Colonic mucosa (tissue), 4 donors: ENCODE measurements around the gene MDH2. TPM values are rescaled to one million over a fixed set of nuclear protein-coding genes. Genes with fewer than 3 reads are reported as not detected.
"Not testable (repeated sequence)": the region's sequence is repeated elsewhere in the genome, so short reads cannot be mapped to it uniquely, and the experiment has no call there.

ENCODE experiments used
- DNase-seq: peaks from one replicate; pipeline ENCODE4 v3.0.0-alpha.2; 2020
- H3K27ac ChIP-seq: fragments of 200-600 bp; one replicate; pipeline ENCODE4 v1.8.0; 2021
- H3K27me3 ChIP-seq: fragments of 200-600 bp; one replicate; pipeline ENCODE4 v1.8.0; 2021
- H3K36me3 ChIP-seq: fragments of 200-600 bp; one replicate; pipeline ENCODE4 v1.8.0; 2021
- H3K4me1 ChIP-seq: fragments of 200-600 bp; one replicate; pipeline ENCODE4 v1.8.0; 2021; ENCODE audit warnings: mild to moderate bottlenecking
- H3K4me3 ChIP-seq: fragments of 200-600 bp; one replicate; pipeline ENCODE4 v1.8.0; 2021
- H3K9ac ChIP-seq, 2 donors: one replicate each; pipeline ENCODE4 v1.7.0; 2013; ENCODE audit warnings: control low read depth in 2 of 2, low read depth in 2 of 2, low read length in 2 of 2
- H3K9me3 ChIP-seq: fragments of 200-600 bp; one replicate; pipeline ENCODE4 v1.8.0; 2021
- CTCF ChIP-seq: fragments of 200-600 bp; IDR thresholded peaks from one replicate; pipeline ENCODE4 v1.8.0; 2022; ENCODE audit warnings: antibody characterized with exemption, mild to moderate bottlenecking
- intact Hi-C: fragments of 100-400 bp; cut with DNase I; formaldehyde crosslinking; loops from one replicate; pipeline ENCODE4 v1.14.1; 2022
- total RNA-seq, 2 donors: library from RNA; stranded (reverse); fragmentation: NEBNext Ultra II Directional in 1 of 2; extraction: Animal tissue kit (Norgen Biotek cat#: 25700) in 1 of 2; gene quantifications; one replicate each; pipeline ENCODE4 v1.2.1, GENCODE V29; 2021
- donor health status: healthy.
- donor health status: DM: no; HTN: no; CAD: no.
- donor health status: DM: no; HTN: no; CAD: no.

MDH2 gene
- total RNA-seq, 2 donors from 2014 or later = 306 to 337 TPM

DNA sequence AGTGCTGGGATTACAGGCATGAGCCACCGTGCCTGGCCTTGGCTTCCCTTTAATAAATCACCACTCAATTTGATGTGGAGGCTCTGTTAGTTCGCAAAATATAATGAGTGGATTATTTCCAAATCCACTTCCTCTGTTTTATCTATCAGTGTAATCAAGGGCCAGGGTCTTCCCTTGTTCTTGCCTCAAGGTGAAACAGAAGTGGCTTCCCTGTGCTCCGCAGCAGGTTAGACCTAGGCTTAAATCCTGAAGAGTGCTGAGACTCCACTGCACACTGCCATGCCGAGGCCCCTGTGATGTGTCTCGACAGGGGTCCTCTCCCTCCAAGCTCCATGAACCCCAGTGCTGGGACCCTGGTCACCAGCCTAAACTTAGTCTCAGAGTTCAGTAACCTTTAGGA is 59.0 kb downstream of the MDH2 start:
- no peak for DNase-seq
- Histone ChIP-seq H3K4me3 (no peak overlapping the region), H3K27ac (no peak overlapping the region), H3K9me3 (no peaks in the 10 kb centered on the region), H3K4me1 (no peaks in the 10 kb centered on the region), H3K9ac (peak overlapping the region in 1 of 2 donors; percentile 23), H3K27me3 (no peaks in the 10 kb centered on the region), H3K36me3 (no peaks in the 10 kb centered on the region)
- TF ChIP-seq CTCF = no peak
- intact Hi-C loops = no loop called here

DNA sequence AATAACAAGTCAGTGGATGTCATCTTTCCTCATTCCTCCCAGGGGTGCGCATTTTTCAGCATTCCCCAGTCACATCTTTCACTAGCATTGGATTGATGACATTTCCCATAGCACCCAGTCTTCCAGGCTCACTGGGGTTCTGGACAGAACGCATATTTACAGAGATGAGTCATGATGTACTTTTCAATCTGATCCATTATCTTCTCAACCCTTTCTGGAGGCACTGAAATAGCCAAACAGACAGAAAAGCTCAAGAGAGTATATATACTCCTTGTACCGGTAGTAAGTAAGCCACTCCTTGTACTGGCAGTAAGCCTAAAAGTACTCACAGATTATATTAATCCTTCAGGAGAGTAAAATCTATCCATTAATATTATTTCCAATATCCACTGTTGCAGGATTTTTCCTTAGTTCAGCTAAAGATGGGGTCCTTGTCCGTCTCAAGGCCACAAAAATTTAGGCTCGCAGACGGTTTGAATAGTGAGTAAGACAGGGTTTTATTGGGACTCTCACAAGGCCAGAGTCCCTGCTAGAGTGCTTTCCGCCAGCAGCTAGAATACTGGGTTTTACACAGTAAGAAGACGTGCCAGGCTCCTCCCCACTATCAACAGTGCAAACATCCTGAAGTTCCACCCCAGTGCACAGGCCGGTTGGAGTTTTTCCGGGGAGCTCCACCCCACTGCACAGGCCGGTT is 60.8 kb downstream of the MDH2 start:
- Histone ChIP-seq H3K9ac (peak overlapping the region in 1 of 2 donors; percentile 40), H3K9me3 (no peaks in the 10 kb centered on the region), H3K27ac (peak overlapping the region; percentile 84), H3K4me1 (no peaks in the 10 kb centered on the region), H3K36me3 (no peaks in the 10 kb centered on the region), H3K27me3 (no peaks in the 10 kb centered on the region), H3K4me3 (no peak overlapping the region)
- TF ChIP-seq CTCF = no peak
- DNase-seq = peak; percentile 94
- intact Hi-C loops = no loop called here

- H3K4me1 ChIP-seq, H3K36me3 ChIP-seq, intact Hi-C loops, H3K27me3 ChIP-seq, DNase-seq, H3K9me3 ChIP-seq, H3K27ac ChIP-seq, H3K4me3 ChIP-seq, H3K9ac ChIP-seq: not testable (repeated sequence)
These were observed 65.2 kb downstream of the MDH2 start for GRCh38 chr7:76113042-76113630.

- DNase-seq, intact Hi-C loops, H3K9ac ChIP-seq, H3K27me3 ChIP-seq, H3K36me3 ChIP-seq, H3K9me3 ChIP-seq, H3K4me1 ChIP-seq, H3K4me3 ChIP-seq, H3K27ac ChIP-seq: not testable (repeated sequence)
These were observed 66.8 kb downstream of the MDH2 start for GRCh38 chr7:76114742-76115141.

Other genes starting within 250 kb of the MDH2 start
- gene CCL24, start 234.3 kb upstream of the MDH2 start, total RNA-seq = 10 to 100 TPM; 15.7 to 18.4 TPM
- 10 to 100 TPM; 42.6 to 51.0 TPM for gene RHBDD2, start 169.1 kb upstream of the MDH2 start, total RNA-seq
- gene POR, start 133.0 kb upstream of the MDH2 start, total RNA-seq = 100 to 1,000 TPM; 126 to 169 TPM
- gene TMEM120A, start 53.5 kb upstream of the MDH2 start, total RNA-seq = 10 to 100 TPM; 56.3 to 94.1 TPM
- gene STYXL1, start 106 bp upstream of the MDH2 start, total RNA-seq = 10 to 100 TPM; 32.4 to 36.7 TPM
- under 1 TPM; 0.64 to 0.67 TPM for gene SRRM3, start 153.8 kb downstream of the MDH2 start, total RNA-seq